Loucy (cell line): ENCODE measurements around the gene PLIN3.

Experiments used
- CTCF ChIP-seq: fragments of 200-600 bp; sonication (generic); conservative IDR thresholded peaks from 2 replicates; pipeline ENCODE4 v1.5.1; 2014; ENCODE audit warnings: mild to moderate bottlenecking, antibody characterized with exemption, low read length
- EZH2phosphoT487 ChIP-seq: fragments of 200-600 bp; IDR thresholded peaks from 2 replicates; pipeline ENCODE4 v1.6.1; 2018; ENCODE audit warnings: antibody characterized with exemption, mild to moderate bottlenecking, moderate library complexity, borderline replicate concordance

DNA sequence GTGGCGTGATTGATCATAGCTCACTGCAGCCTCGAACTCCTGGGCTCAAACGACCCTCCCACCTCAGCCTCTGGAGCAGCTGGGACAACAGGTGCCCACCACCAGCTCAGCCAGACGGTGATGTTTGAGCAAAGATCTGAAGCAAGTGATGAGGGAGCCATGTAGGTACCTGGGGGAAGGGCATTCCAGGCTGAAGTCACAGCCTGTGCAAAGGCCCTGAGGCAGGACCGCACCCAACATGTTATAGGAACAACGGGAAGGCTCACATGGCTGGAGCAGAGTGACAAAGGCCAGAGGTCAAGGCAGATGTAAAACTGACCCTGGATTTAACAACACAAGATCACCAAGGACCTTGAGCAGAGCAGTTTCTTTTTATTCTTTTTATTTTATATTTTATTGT, 61.1 kb downstream of the PLIN3 start:
- TF ChIP-seq CTCF (no peak), EZH2phosphoT487 (no peak)
